Adrenal gland (tissue), 12 donors: ENCODE data around the gene AUTS2. TPM values are rescaled to one million over a fixed set of nuclear protein-coding genes. Genes with fewer than 3 reads are reported as not detected.
A peak's percentile ranks its signal among the peaks of the same experiment; 100 is the strongest.

Experiments
- DNase-seq, 7 donors: peaks; one replicate each; pipeline ENCODE4 v3.0.0-alpha.2; 2019 to 2020
- H3K27ac ChIP-seq, 5 donors: fragments of 200-600 bp; sonication (generic) in 4 of 5; 1 replicate in 3 of 5; 2 replicates in 2 of 5; pipeline versions ENCODE4 v1.5.1 to v1.8.0; 2016 to 2020; ENCODE audit warnings: mild to moderate bottlenecking in 1 of 5
- H3K27me3 ChIP-seq: fragments of 200-600 bp; 2 replicates; pipeline ENCODE4 v1.8.0; 2021
- H3K36me3 ChIP-seq, 2 donors: fragments of 200-600 bp; replicated peaks in 1 of 2; 1 replicate in 1 of 2; 2 replicates in 1 of 2; pipeline versions ENCODE4 v1.5.1 to v1.8.0; 2018 to 2022
- H3K4me1 ChIP-seq, 2 donors: fragments of 200-600 bp; replicated peaks in 1 of 2; 1 replicate in 1 of 2; 2 replicates in 1 of 2; pipeline versions ENCODE4 v1.5.1 to v1.8.0; 2018 to 2021
- H3K4me3 ChIP-seq, 4 donors: fragments of 200-600 bp; sonication (generic) in 3 of 4; one replicate each; pipeline ENCODE4 v1.5.1; 2016 to 2018
- H3K9me3 ChIP-seq, 3 donors: fragments of 200-600 bp; sonication (generic) in 1 of 3; replicated peaks in 1 of 3; 1 replicate in 2 of 3; 2 replicates in 1 of 3; pipeline versions ENCODE4 v1.5.1 to v1.8.0; 2016 to 2021
- POLR2A ChIP-seq, 2 donors: fragments of 450-650 bp; IDR thresholded peaks; one replicate each; pipeline ENCODE4 v1.6.1; 2017; ENCODE audit warnings: antibody characterized with exemption in 2 of 2, mild to moderate bottlenecking in 2 of 2, moderate library complexity in 1 of 2
- whole genome bisulfite sequencing, 4 donors: extraction: QIAGEN DNeasy Blood & Tissue Kit in 2 of 4; methylation state at CpG; one replicate each; pipeline versions ENCODE4 v1.1.5 to v1.1.7; 2013 to 2017; 5-methylcytosine and 5-hydroxymethylcytosine counted together
- intact Hi-C, 2 donors: fragments of 100-400 bp; cut with DNase I; formaldehyde crosslinking; loops; one replicate each; pipeline versions ENCODE4 v1.14.1 to v1.15.0; 2022 to 2023
- polyA plus RNA-seq, 3 donors: library from polyadenylated mRNA; stranded (reverse); fragments of 200-250 nt in 2 of 3; fragments of 350-450 nt in 1 of 3; fragmentation: Illumina TruSeq in 1 of 3; extraction: RNeasy Lipid Tissue Mini Kit (QIAGEN cat#74804) in 1 of 3; gene quantifications; one replicate each; pipeline ENCODE4 v1.2.3, GENCODE V29; 2013 to 2014
- total RNA-seq, 9 donors: library from RNA; depleted of rRNA in 4 of 9; stranded (reverse); fragments of >200 nt in 4 of 9; fragments of 120-200 nt in 1 of 9; fragmentation: NEBNext Ultra II Directional in 1 of 9; extraction: Animal tissue kit (Norgen Biotek cat#: 25700) in 1 of 9; gene quantifications; one replicate each; pipeline versions ENCODE4 v1.1.0 to v1.2.4, GENCODE V29; 2013 to 2023
- TF ChIP-seq, protein P1 (sequence below), 6 experiments: fragments of 450-650 bp in 4 of 6; fragments of 200-600 bp in 2 of 6; sonication (generic) in 1 of 6; IDR thresholded peaks; 1 replicate in 5 of 6; 2 replicates in 1 of 6; pipeline versions ENCODE4 v1.5.1 to v1.8.0; 2016 to 2021; ENCODE audit warnings: antibody characterized with exemption in 6 of 6, mild to moderate bottlenecking in 2 of 6, moderate library complexity in 1 of 6
- donor health status: healthy with polysubstance abuse.
- donor health status: Bipolar disorder and iron deficiency.
- donor health status: DM: yes; HTN: yes; CAD: no.
- donor health status: DM: no; HTN: no; CAD: no.
- donor health status: DM: no; HTN: no; CAD: no.
- donor health status: DM: yes; HTN: yes; CAD: no.

AUTS2 gene
- total and polyA plus RNA-seq, 12 donors: 6.4 to 44.0 (median 15.2) TPM

- H3K9me3 ChIP-seq: no peaks in the 10 kb centered on the region
- 86 to 97% (median 92%) methylated on average over 2 of the region's 2 CpGs for WGBS, 4 donors
- no peak overlapping the region for H3K4me3 ChIP-seq
- TF ChIP-seq, protein P1, sequence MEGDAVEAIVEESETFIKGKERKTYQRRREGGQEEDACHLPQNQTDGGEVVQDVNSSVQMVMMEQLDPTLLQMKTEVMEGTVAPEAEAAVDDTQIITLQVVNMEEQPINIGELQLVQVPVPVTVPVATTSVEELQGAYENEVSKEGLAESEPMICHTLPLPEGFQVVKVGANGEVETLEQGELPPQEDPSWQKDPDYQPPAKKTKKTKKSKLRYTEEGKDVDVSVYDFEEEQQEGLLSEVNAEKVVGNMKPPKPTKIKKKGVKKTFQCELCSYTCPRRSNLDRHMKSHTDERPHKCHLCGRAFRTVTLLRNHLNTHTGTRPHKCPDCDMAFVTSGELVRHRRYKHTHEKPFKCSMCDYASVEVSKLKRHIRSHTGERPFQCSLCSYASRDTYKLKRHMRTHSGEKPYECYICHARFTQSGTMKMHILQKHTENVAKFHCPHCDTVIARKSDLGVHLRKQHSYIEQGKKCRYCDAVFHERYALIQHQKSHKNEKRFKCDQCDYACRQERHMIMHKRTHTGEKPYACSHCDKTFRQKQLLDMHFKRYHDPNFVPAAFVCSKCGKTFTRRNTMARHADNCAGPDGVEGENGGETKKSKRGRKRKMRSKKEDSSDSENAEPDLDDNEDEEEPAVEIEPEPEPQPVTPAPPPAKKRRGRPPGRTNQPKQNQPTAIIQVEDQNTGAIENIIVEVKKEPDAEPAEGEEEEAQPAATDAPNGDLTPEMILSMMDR (IDR thresholded peaks at IDR 0.05): no peak
- no peak for TF ChIP-seq POLR2A (IDR thresholded peaks at IDR 0.05)
- DNase-seq: no peak
- no peaks in the 10 kb centered on the region for H3K36me3 ChIP-seq
- no peaks in the 10 kb centered on the region for H3K27me3 ChIP-seq
- no peak overlapping the region for H3K27ac ChIP-seq
- intact Hi-C loops: no loop called here
- peaks cover 0 to 32% of the 10 kb centered on the region in 2 donors for H3K4me1 ChIP-seq
Observed at GRCh38 chr7:70734411-70734810, 1136.1 kb downstream of the AUTS2 start.

GRCh38 chr7:70735313-70735712 is 1137.0 kb downstream of the AUTS2 start:
- no peaks in the 10 kb centered on the region for H3K36me3 ChIP-seq
- H3K9me3 ChIP-seq: no peaks in the 10 kb centered on the region
- no peak for DNase-seq
- H3K4me1 ChIP-seq: peaks cover 0 to 32% of the 10 kb centered on the region in 2 donors
- WGBS, 4 donors: 72 to 87% (median 81%) methylated on average over 11 of the region's 11 CpGs
- intact Hi-C loops: no loop called here
- TF ChIP-seq, protein P1 (IDR thresholded peaks at IDR 0.05): no peak
- TF ChIP-seq POLR2A (IDR thresholded peaks at IDR 0.05): no peak
- H3K27me3 ChIP-seq: no peaks in the 10 kb centered on the region
- H3K4me3 ChIP-seq: no peak overlapping the region
- H3K27ac ChIP-seq: no peak overlapping the region

DNA sequence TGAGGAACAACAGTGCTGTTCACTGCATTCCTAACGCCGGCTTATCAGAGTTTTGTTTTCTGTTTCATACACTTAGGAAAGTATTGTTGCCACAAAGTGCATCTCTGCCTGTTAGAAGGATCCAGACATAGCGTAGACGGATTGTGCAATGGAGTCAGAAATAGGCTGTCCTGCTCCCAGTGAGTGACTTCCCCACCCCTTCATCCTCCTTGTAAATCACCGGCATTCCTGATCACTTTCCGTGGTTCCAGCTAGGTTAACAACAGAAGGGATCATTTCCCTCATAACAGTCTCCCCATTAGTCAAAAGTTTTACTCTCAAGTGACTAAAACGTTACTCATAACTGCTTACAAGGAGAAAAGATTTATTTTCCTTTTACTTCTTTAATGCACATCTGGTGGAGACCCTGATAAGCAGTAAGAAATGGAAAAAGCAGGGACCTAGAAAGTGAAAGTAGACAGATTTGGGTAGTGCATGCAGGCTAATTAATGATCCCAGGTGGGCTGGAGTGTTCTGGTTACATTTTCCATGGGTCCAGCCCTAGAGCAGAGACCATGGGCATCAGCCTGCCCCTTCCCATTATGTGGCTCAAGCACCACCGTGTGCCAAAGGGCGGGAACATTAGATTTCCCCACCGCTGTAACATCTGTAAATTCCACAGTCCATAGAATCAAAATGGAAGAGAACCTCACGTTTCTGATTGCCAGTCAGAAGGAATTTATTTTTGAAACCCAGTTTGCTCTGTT is 1138.6 kb downstream of the AUTS2 start:
- intact Hi-C loops: no loop called here
- H3K9me3 ChIP-seq: no peaks in the 10 kb centered on the region
- no peaks in the 10 kb centered on the region for H3K36me3 ChIP-seq
- WGBS, 4 donors: 19 to 31% (median 25%) methylated on average over 11 of the region's 11 CpGs
- peak overlapping the region in 1 of 4 donors; percentile 18 for H3K4me3 ChIP-seq
- no peaks in the 10 kb centered on the region for H3K27me3 ChIP-seq
- TF ChIP-seq, protein P1 (IDR thresholded peaks at IDR 0.05): no peak
- TF ChIP-seq POLR2A (IDR thresholded peaks at IDR 0.05): no peak
- peak overlapping the region in 2 of 5 donors; percentile 22 to 43 for H3K27ac ChIP-seq
- peaks cover 0 to 32% of the 10 kb centered on the region in 2 donors for H3K4me1 ChIP-seq
- peak in 3 of 7 donors; percentile 13 to 31 (median 27) for DNase-seq

- Histone ChIP-seq H3K27me3 (no peaks in the 10 kb centered on the region), H3K27ac (no peak overlapping the region), H3K4me1 (peaks cover 0 to 32% of the 10 kb centered on the region in 2 donors), H3K9me3 (no peaks in the 10 kb centered on the region), H3K36me3 (no peaks in the 10 kb centered on the region), H3K4me3 (no peak overlapping the region)
- TF ChIP-seq POLR2A (IDR thresholded peaks at IDR 0.05): no peak
- TF ChIP-seq, protein P1 (IDR thresholded peaks at IDR 0.05): no peak
- peak in 2 of 7 donors; percentile 22 to 25 for DNase-seq
- 67 to 79% (median 75%) methylated on average over 8 of the region's 8 CpGs for whole genome bisulfite sequencing, 4 donors
- intact Hi-C loops: no loop called here
Observed at GRCh38 chr7:70738151-70738885, 1140.0 kb downstream of the AUTS2 start.
